COR-L47 (cell line): Measurements from ENCODE around the gene AP1S1.
"Not testable (repeated sequence)": the region's sequence is repeated elsewhere in the genome, so short reads cannot be mapped to it uniquely, and the experiment has no call there.

Experiments
- DNase-seq: peaks from one replicate; lab custom pipeline; 2025; lab: John Stamatoyannopoulos, UW

Gene AP1S1

DNA sequence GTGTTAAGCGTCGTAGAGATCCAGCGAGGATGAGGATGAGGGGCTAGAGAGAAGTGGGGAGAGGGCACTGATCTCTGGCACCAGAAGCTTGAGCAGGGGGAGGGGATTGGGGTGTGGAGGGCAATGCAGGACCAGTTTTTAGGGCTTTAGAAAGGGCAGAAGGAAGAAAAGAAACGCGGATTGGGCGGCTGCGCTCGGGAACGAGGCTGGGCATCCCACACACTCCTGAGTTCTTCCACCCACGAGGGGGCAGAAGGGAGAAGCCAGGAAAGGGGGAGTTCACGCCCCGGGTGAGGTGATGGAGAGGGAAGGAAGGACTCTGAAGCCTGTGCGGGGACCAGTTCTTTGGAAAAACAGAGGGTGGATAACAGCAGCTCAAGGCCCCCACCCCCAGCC, 17.2 kb downstream of the AP1S1 start:
- DNase-seq, result no peak

DNA sequence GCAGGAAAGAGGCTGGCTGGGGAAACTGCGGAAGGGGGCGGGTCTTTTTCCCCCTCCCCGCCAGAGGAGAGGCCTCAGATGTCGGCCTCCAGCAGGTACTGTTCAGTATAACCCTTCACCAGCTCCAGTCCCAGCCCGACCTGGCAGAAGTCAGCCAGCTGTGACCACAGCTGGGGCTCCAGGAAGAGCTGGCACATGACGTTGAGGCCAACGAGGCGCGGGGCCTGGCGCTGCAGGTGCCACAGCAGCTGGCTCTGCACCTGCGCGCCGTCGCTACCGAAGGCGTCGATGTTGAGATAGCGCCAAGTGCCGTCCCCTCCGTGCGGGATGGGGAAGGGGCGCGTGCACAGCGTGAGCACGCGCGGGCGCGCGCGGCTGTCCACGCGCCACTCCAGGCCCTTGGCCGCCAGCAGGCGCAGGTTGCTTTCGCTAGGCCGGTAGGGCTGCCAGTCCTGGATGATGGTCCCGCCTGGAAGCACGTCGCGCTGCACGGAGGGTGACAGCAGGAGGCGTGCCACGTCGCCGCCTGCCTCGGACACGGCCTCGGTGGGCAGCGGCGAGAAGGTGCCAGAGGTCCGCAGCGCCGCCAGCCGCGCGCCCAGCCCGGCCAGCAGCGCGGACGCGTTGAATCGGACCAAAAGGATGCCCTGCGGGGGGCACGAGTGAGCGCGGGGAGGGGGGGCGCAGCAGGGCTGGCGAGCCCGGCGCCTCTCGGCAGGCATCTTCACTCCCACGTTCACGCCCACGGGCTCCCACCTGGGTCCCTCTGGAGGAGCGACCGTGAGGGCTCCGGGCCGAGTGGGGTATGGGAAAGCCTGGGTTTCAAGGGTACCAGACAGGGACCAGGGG, 18.0 kb downstream of the AP1S1 start:
- DNase-seq, result peak; percentile 88

- peak; percentile 85 for DNase-seq
Observed at GRCh38 chr7:101172854-101173751, 18.8 kb downstream of the AP1S1 start.

DNA sequence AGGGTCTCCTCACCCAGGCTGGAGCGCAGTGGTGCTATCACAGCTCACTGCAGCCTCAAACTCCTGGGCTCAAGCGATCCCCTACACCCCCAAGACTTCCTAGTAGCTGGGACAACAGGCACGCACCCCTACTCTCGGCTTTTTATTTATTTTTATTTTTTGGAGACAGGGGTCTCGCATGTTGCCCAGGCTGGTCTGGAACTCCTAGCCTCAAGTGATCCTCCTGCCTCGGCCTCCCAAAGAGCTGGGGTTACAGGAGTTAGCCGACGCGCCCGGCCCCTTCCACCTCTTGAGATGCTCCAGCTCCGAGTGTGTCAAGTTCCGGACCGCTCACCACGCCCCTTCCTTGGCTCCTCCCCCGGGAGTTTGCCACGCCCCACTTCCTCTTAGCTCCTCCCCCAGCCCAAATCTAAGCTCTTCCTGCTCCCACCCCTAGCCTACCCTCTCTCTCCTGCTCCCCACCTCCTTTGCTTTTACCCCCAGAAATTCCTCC, 19.5 kb downstream of the AP1S1 start:
- DNase-seq, result no peak

DNA sequence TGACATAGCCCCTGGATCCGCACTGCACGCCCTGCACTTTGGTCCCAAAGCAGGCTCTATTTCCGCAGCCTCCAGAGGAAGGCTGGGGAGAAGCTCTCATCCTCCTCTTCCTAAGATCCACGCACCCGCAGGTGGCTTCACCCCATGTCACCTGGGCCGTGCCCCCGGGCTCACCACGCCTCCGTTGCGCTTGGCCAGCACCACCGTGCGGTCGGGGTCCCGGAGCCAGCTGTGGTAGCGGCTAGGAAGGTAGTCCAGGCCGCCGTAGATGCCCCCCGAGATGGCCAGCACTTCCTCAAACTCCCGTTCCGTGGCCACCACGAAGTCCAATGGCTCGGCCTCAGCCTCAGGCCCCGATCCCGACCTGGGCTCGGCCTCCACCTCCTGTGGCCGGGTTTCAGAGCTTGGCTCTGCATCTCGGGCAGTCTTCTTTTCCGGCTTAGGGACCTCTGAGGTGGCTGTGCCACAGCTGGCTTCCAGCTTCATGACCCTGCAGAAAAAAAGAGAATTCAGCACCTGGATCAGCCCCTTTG, 20.1 kb downstream of the AP1S1 start:
- no peak for DNase-seq

GRCh38 chr7:101175664-101176063, 21.4 kb downstream of the AP1S1 start:
- no peak for DNase-seq

DNA sequence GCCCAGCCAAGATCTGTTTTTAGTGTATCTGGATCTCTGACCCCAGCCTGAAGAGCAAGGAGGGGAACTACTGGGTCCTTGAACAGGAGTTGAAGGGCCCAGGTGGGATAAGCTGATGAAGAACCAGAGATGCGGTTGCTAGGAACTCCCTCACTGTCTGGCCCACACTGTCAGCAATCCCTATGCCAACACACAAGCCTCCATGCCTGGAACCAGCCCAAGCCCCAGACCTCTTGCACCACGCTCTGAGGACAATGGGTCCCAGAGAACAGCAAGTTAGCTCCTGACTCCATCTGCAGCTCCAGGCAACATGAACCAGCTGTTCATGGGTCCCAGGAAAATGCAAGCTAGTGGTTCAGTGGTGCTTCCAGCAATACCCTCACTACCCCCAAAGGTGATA, 23.4 kb downstream of the AP1S1 start:
- DNase-seq, result no peak

DNA sequence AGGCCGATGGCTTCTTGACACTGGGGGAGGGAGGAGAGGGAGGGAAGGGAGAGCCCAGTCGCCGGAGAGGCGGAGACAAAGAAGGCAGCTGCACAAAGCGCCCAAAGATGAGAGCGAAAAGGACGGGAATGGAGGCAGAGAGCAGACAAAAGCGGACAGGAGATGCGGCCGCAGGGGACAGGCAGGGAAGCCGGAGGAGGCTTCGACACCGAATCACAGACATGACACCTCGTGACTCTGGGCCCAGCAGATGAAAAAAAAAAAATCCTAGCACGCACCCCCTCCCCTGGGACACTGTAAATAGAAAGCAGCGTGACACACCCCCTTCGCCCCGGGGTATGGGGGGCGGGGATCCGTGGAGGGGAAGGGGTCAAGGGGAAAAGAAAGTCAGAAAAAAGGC, 24.8 kb downstream of the AP1S1 start:
- DNase-seq, result no peak

- no peak for DNase-seq
Observed at GRCh38 chr7:101179713-101180112, 25.4 kb downstream of the AP1S1 start.

- DNase-seq, result no peak
Observed at GRCh38 chr7:101180130-101180755, 26.0 kb downstream of the AP1S1 start, which contains the start of gene NAT16. NAT16 (minus strand) TSS chr7:101180293; CDS start chr7:101174807, 5,486 bp downstream.

DNA sequence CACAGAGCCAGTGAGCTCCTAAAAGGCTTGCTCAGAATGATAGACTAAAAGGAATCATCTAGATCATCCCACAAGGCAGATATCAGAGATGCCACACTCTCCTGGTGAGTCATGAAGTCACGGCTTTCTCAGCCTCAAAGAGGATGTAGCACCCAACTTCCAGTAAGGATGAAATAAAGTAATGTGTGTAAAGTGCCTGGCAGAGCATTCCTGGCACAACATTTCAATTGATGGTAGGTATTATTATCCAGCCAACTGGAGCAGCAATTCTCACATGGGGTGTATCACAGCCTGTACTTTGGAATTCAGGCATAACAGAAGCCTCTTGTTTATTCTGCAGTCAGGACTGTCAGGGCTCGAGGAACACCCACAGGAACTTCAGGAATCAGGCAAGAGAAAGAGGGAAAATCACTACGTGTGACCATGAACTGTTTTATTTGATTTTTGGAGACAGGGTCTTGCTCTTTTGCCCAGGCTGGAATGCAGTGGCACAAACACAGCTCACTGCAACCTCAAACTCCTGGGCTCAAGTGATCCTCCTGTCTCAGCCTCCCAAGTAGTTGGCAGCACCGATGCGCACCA, 31.1 kb downstream of the AP1S1 start:
- DNase-seq, result no peak

DNA sequence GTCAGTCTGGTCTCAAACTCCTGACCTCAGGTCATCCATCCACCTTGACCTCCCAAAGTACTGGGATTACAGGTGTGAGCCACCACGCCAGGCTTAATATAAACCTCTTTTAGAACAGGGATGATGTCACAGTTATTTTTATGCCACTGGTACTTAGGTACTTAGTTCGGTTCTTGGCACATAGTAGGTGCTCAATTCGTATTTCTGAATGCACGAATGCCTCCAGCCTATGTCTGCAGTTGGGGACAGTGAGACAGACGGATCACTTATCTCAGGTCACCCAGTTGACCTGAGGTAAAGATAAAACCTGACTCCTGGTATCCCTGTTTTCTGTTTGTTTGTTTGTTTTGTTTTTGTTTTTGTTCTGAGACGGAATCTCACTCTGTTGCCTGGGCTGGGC, 31.9 kb downstream of the AP1S1 start:
- DNase-seq, result no peak

DNA sequence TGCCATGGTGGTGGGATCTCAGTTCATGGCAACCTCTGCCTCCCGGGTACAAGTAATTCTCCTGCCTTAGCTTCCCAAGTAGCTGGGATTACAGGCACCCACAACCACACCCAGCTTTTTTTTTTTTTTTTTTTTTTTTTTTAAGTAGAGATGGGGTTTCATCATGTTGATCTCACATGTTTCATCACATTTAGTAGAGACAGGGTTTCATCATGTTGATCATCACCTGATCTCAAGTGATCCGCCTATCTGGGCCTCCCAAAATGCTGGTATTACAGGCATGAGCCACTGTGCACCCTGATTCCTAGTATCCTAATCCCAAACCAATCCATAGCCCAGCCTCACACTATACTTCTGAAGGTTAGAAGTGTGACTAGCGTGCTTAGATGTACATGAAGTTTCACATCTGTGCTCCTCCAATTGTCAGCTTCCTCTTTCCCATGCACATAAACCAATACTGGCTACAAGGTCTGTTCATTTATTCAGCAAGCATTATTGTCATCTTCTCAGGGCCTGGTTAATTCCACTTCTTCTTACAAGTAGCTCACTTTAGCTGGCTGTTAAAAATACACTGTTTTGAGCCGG, 32.7 kb downstream of the AP1S1 start:
- DNase-seq, result no peak

DNA sequence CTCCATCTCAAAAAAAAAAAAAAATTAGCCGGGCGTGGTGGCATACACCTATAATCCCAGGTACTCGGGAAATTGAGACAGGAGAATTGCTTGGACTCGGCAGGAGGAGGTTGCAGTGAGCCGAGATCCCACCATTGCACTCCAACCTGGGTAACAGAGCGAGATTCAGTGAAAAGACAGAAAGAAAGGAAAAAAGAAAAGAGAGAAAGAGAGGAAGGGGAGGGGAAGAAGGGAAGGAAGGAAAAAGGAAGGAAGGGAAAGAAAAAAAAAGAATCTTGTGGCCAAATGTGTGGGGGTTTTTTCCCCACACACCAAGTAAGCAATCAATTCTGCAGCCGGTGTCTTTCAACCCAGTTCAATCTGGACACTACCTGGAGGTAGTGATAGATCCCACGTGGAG, 34.8 kb downstream of the AP1S1 start:
- no peak for DNase-seq

GRCh38 chr7:101195884-101196283, 41.6 kb downstream of the AP1S1 start:
- DNase-seq, result no peak

- DNase-seq, result no peak
Observed at GRCh38 chr7:101197991-101198390, 43.7 kb downstream of the AP1S1 start.

GRCh38 chr7:101198476-101198875, 44.2 kb downstream of the AP1S1 start:
- DNase-seq, result no peak

DNA sequence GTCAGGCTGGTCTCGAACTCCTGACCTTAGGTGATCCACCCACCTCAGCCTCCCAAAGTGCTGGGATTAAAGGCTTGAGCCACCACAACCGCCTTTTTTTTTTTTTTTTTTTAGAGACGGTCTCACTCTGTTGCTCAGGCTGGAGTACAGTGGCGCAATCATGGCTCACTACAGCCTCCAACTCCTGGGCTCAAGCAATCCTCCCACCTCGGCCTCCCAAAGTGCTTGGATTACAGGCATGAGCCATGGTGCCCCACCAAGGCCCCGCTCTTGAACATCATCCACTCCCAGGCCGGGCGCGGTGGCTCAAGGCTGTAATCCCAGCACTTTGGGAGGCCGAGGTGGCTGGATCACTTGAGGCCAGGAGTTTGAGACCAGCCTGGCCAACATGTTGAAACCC, 45.2 kb downstream of the AP1S1 start:
- DNase-seq, result not testable (repeated sequence)

DNA sequence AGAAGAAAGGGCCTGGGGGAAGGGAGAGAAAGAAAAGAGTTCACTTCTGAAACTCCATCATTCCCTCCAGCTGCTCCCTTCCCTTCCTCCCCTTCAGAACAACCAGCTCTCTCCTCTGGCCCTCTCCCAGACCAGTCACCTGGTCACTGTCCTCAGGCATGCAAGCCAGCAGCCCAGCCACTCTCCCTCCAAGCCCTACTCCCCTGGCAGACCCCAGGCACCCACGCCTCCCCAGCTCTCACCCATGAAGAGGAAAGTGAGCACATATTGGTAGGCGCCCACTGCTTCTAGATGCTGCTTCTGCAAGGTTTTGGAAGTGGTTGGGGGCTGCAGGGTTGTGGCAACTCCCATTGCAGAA, 46.2 kb downstream of the AP1S1 start:
- no peak for DNase-seq

- no peak for DNase-seq
Observed at GRCh38 chr7:101200862-101201599, 46.8 kb downstream of the AP1S1 start, which contains the start of gene MOGAT3. MOGAT3 (minus strand) TSS chr7:101201036; CDS start chr7:101200854, 182 bp downstream.
